Mesendoderm (in vitro differentiated cells): ENCODE data around the gene TCHP.

ENCODE experiments used
- DNase-seq: peaks from one replicate; pipeline ENCODE4 v3.0.0; 2013
- H2AK5ac ChIP-seq: 2 replicates; pipeline ENCODE4 v1.6.1; 2013; ENCODE audit warnings: low read length, inconsistent platforms
- H2BK120ac ChIP-seq: 2 replicates; pipeline ENCODE4 v1.6.1; 2013; ENCODE audit warnings: low read depth, mild to moderate bottlenecking, low read length, moderate library complexity, mixed read lengths
- H2BK15ac ChIP-seq: replicated peaks from 2 replicates; pipeline ENCODE4 v1.6.1; 2013; ENCODE audit warnings: low read depth, mild to moderate bottlenecking, moderate library complexity
- H2BK5ac ChIP-seq: 2 replicates; pipeline ENCODE4 v1.6.1; 2013; ENCODE audit warnings: low read length, inconsistent platforms
- H3K18ac ChIP-seq: 2 replicates; pipeline ENCODE4 v1.6.1; 2013; ENCODE audit warnings: mild to moderate bottlenecking, low read length, mixed read lengths
- H3K23ac ChIP-seq: one replicate; pipeline ENCODE4 v1.6.1; 2013; ENCODE audit warnings: low read length
- H3K27ac ChIP-seq: 2 replicates; pipeline ENCODE4 v1.5.1; 2013; ENCODE audit warnings: low read depth, mild to moderate bottlenecking, inconsistent platforms, low read length, moderate library complexity
- H3K27me3 ChIP-seq: 2 replicates; pipeline ENCODE4 v1.6.1; 2013; ENCODE audit warnings: low read length, control low read depth, mild to moderate bottlenecking, inconsistent platforms; ENCODE audit not compliant: insufficient read depth, poor library complexity
- H3K36me3 ChIP-seq: 2 replicates; pipeline ENCODE4 v1.6.1; 2013; ENCODE audit warnings: low read length, inconsistent platforms; ENCODE audit not compliant: control insufficient read depth, insufficient read depth
- H3K4ac ChIP-seq: one replicate; pipeline ENCODE4 v1.6.1; 2013; ENCODE audit warnings: low read depth, mild to moderate bottlenecking, low read length, moderate library complexity
- H3K4me1 ChIP-seq: 2 replicates; pipeline ENCODE4 v1.6.1; 2013; ENCODE audit warnings: low read depth, low read length, inconsistent platforms; ENCODE audit not compliant: control insufficient read depth
- H3K4me2 ChIP-seq: 2 replicates; pipeline ENCODE4 v1.6.1; 2013; ENCODE audit warnings: low read length
- H3K4me3 ChIP-seq: 2 replicates; pipeline ENCODE4 v1.5.1; 2013; ENCODE audit warnings: mild to moderate bottlenecking, low read length
- H3K56ac ChIP-seq: one replicate; pipeline ENCODE4 v1.6.1; 2013; ENCODE audit warnings: low read length
- H3K79me1 ChIP-seq: 2 replicates; pipeline ENCODE4 v1.6.1; 2013; ENCODE audit warnings: low read length, inconsistent platforms
- H3K79me2 ChIP-seq: 2 replicates; pipeline ENCODE4 v1.6.1; 2013; ENCODE audit warnings: mild to moderate bottlenecking, low read length; ENCODE audit not compliant: control insufficient read depth, insufficient read depth
- H3K9ac ChIP-seq: 2 replicates; pipeline ENCODE4 v1.6.1; 2013; ENCODE audit warnings: low read length, inconsistent platforms
- H4K5ac ChIP-seq: one replicate; pipeline ENCODE4 v1.6.1; 2013; ENCODE audit warnings: low read length
- H4K8ac ChIP-seq: one replicate; pipeline ENCODE4 v1.6.1; 2013; ENCODE audit warnings: low read depth, mild to moderate bottlenecking, control low read depth, low read length, moderate library complexity
- WGBS: extraction: QIAGEN DNeasy Blood & Tissue Kit; methylation state at CpG from one replicate; pipeline ENCODE4 v1.1.7; 2013; ENCODE audit warnings: low lambda C conversion rate, missing lambda C conversion rate; ENCODE audit not compliant: insufficient coverage; ENCODE audit errors: extremely low coverage; 5-methylcytosine and 5-hydroxymethylcytosine counted together

The TCHP gene

GRCh38 chr12:109959411-109960093, 59.5 kb downstream of the TCHP start:
- Histone ChIP-seq H3K79me1 (no peaks in the 10 kb centered on the region), H4K5ac (no peak overlapping the region), H3K36me3 (peaks cover 4% of the 10 kb centered on the region), H2BK15ac (no peak overlapping the region), H3K23ac (no peak overlapping the region), H3K27me3 (no peaks in the 10 kb centered on the region), H3K27ac (no peak overlapping the region), H3K4me3 (no peak overlapping the region), H4K8ac (no peak overlapping the region), H3K18ac (no peak overlapping the region), H3K9ac (no peak overlapping the region), H3K79me2 (no peaks in the 10 kb centered on the region), H3K4me1 (no peaks in the 10 kb centered on the region), H3K4ac (no peak overlapping the region), H2BK120ac (no peak overlapping the region), H3K56ac (no peak overlapping the region), H2BK5ac (no peak overlapping the region), H2AK5ac (no peak overlapping the region), H3K4me2 (no peak overlapping the region)
- DNase-seq, result no peak
- no CpG with 5 or more reads among the region's 8 CpGs for WGBS

- Histone ChIP-seq H3K4me1 (no peaks in the 10 kb centered on the region), H3K27ac (no peak overlapping the region), H2AK5ac (no peak overlapping the region), H2BK120ac (no peak overlapping the region), H3K9ac (no peak overlapping the region), H3K4ac (no peak overlapping the region), H3K56ac (no peak overlapping the region), H3K27me3 (no peaks in the 10 kb centered on the region), H4K8ac (no peak overlapping the region), H2BK15ac (no peak overlapping the region), H3K4me3 (no peak overlapping the region), H3K79me2 (no peaks in the 10 kb centered on the region), H3K4me2 (no peak overlapping the region), H2BK5ac (no peak overlapping the region), H3K36me3 (peaks cover 4% of the 10 kb centered on the region), H3K18ac (no peak overlapping the region), H3K79me1 (no peaks in the 10 kb centered on the region), H3K23ac (no peak overlapping the region), H4K5ac (no peak overlapping the region)
- WGBS, result no CpG with 5 or more reads among the region's 14 CpGs
- DNase-seq, result no peak
These were observed 61.1 kb downstream of the TCHP start for GRCh38 chr12:109961201-109961600.

GRCh38 chr12:109961612-109962011, 61.5 kb downstream of the TCHP start:
- Histone ChIP-seq H3K36me3 (peaks cover 4% of the 10 kb centered on the region), H4K5ac (no peak overlapping the region), H3K4ac (no peak overlapping the region), H3K23ac (no peak overlapping the region), H3K79me2 (no peaks in the 10 kb centered on the region), H3K4me1 (no peaks in the 10 kb centered on the region), H2BK15ac (no peak overlapping the region), H4K8ac (no peak overlapping the region), H3K27me3 (no peaks in the 10 kb centered on the region), H2BK120ac (no peak overlapping the region), H3K9ac (no peak overlapping the region), H3K4me3 (no peak overlapping the region), H3K18ac (no peak overlapping the region), H3K27ac (no peak overlapping the region), H2BK5ac (no peak overlapping the region), H3K56ac (no peak overlapping the region), H3K4me2 (no peak overlapping the region), H3K79me1 (no peaks in the 10 kb centered on the region), H2AK5ac (no peak overlapping the region)
- no peak for DNase-seq
- WGBS, result no CpG with 5 or more reads among the region's 6 CpGs

GRCh38 chr12:109962398-109962797, 62.3 kb downstream of the TCHP start:
- WGBS, result no CpG with 5 or more reads among the region's 3 CpGs
- no peak overlapping the region for H3K4me3 ChIP-seq
- no peak overlapping the region for H3K9ac ChIP-seq
- H3K27ac ChIP-seq, result no peak overlapping the region
- no peak overlapping the region for H3K23ac ChIP-seq
- no peak overlapping the region for H4K8ac ChIP-seq
- H4K5ac ChIP-seq, result no peak overlapping the region
- no peaks in the 10 kb centered on the region for H3K79me1 ChIP-seq
- H2BK120ac ChIP-seq, result no peak overlapping the region
- H2BK15ac ChIP-seq, result no peak overlapping the region
- no peaks in the 10 kb centered on the region for H3K4me1 ChIP-seq
- peaks cover 4% of the 10 kb centered on the region for H3K36me3 ChIP-seq
- no peak overlapping the region for H2AK5ac ChIP-seq
- H3K4me2 ChIP-seq, result no peak overlapping the region
- peak; percentile 55 for DNase-seq
- H3K79me2 ChIP-seq, result no peaks in the 10 kb centered on the region
- no peaks in the 10 kb centered on the region for H3K27me3 ChIP-seq
- H2BK5ac ChIP-seq, result no peak overlapping the region
- no peak overlapping the region for H3K18ac ChIP-seq
- H3K56ac ChIP-seq, result no peak overlapping the region
- no peak overlapping the region for H3K4ac ChIP-seq

- DNase-seq, result no peak
- no peak overlapping the region for H2BK120ac ChIP-seq
- no CpG with 5 or more reads among the region's 1 CpG for WGBS
- no peak overlapping the region for H3K9ac ChIP-seq
- H2BK5ac ChIP-seq, result no peak overlapping the region
- H3K79me1 ChIP-seq, result no peaks in the 10 kb centered on the region
- H2BK15ac ChIP-seq, result no peak overlapping the region
- no peak overlapping the region for H3K4me2 ChIP-seq
- H3K4me1 ChIP-seq, result no peaks in the 10 kb centered on the region
- no peak overlapping the region for H4K8ac ChIP-seq
- H3K27ac ChIP-seq, result no peak overlapping the region
- no peak overlapping the region for H3K4me3 ChIP-seq
- H3K79me2 ChIP-seq, result no peaks in the 10 kb centered on the region
- H3K23ac ChIP-seq, result no peak overlapping the region
- no peak overlapping the region for H3K4ac ChIP-seq
- H4K5ac ChIP-seq, result no peak overlapping the region
- H3K36me3 ChIP-seq, result peaks cover 4% of the 10 kb centered on the region
- H3K18ac ChIP-seq, result no peak overlapping the region
- no peaks in the 10 kb centered on the region for H3K27me3 ChIP-seq
- H3K56ac ChIP-seq, result no peak overlapping the region
- H2AK5ac ChIP-seq, result no peak overlapping the region
These were observed 63.3 kb downstream of the TCHP start for GRCh38 chr12:109963330-109963729.
